PC-9 (cell line): ENCODE results near the gene AMZ1. TPM values are rescaled to one million over a fixed set of nuclear protein-coding genes. Genes with fewer than 3 reads are reported as not detected.

Source experiments
- BruUV-seq: library from RNA; stranded (reverse); fragments of 400-500 nt; replicated peaks from 2 replicates; lab custom pipeline; 2021; lab: Mats Ljungman, UMichigan
- CTCF ChIA-PET: fragments of 300-600 bp; sonication (Branson Sonifier 250); formaldehyde crosslinking; loops from one replicate; lab custom pipeline; 2022; ENCODE audit warnings: antibody characterized with exemption; lab: Charles Lee
- POLR2A ChIA-PET: fragments of 300-600 bp; sonication (Branson Sonifier 250); formaldehyde crosslinking; loops from one replicate; lab custom pipeline; 2022; ENCODE audit warnings: antibody characterized with exemption; ENCODE audit not compliant: unreplicated experiment; lab: Charles Lee
- DNase-seq, 2 experiments: peaks; one replicate each; pipeline versions ENCODE4 v3.0.0 to v3.0.0-alpha.2; 2015 to 2022; ENCODE audit warnings: mixed read lengths in 1 of 2
- H2AFZ ChIP-seq: fragments of 200-600 bp; sonication (generic); 2 replicates; pipeline ENCODE4 v1.8.1; 2017; ENCODE audit warnings: antibody characterized with exemption
- H3F3A ChIP-seq: fragments of 200-600 bp; sonication (generic); 2 replicates; pipeline ENCODE4 v1.8.1; 2017; ENCODE audit warnings: antibody characterized with exemption, mild to moderate bottlenecking, low read depth; ENCODE audit not compliant: insufficient read depth
- H3K27ac ChIP-seq: fragments of 200-600 bp; sonication (generic); 2 replicates; pipeline ENCODE4 v1.6.1; 2016; ENCODE audit warnings: mixed run types
- H3K27me3 ChIP-seq: fragments of 200-600 bp; sonication (generic); 2 replicates; pipeline ENCODE4 v1.6.1; 2016; ENCODE audit warnings: low read depth, mixed run types; ENCODE audit not compliant: insufficient read depth
- H3K36me3 ChIP-seq: fragments of 200-600 bp; sonication (generic); 2 replicates; pipeline ENCODE4 v1.6.1; 2016; ENCODE audit warnings: low read depth, mixed run types
- H3K4me1 ChIP-seq: fragments of 200-600 bp; sonication (generic); replicated peaks from 2 replicates; pipeline ENCODE4 v1.6.1; 2016; ENCODE audit warnings: mixed run types; ENCODE audit not compliant: insufficient read depth
- H3K4me2 ChIP-seq: fragments of 200-600 bp; sonication (generic); 2 replicates; pipeline ENCODE4 v1.6.1; 2017; ENCODE audit warnings: mixed run types
- H3K4me3 ChIP-seq: fragments of 200-600 bp; sonication (generic); 2 replicates; pipeline ENCODE4 v1.6.1; 2016; ENCODE audit warnings: mixed run types
- H3K79me2 ChIP-seq: fragments of 200-600 bp; sonication (generic); 2 replicates; pipeline ENCODE4 v1.6.1; 2017; ENCODE audit warnings: low read depth, mixed run types
- H3K9me2 ChIP-seq: fragments of 200-600 bp; sonication (generic); 2 replicates; pipeline ENCODE4 v1.8.1; 2017; ENCODE audit warnings: mild to moderate bottlenecking; ENCODE audit not compliant: insufficient read depth
- H3K9me3 ChIP-seq: fragments of 200-600 bp; sonication (generic); 2 replicates; pipeline ENCODE4 v1.8.1; 2016; ENCODE audit warnings: low read depth; ENCODE audit not compliant: insufficient read depth
- H4K20me1 ChIP-seq: fragments of 200-600 bp; sonication (generic); 2 replicates; pipeline ENCODE4 v1.8.1; 2017; ENCODE audit not compliant: insufficient read depth
- EZH2 ChIP-seq: fragments of 200-600 bp; sonication (generic); IDR thresholded peaks from 2 replicates; pipeline ENCODE4 v1.8.0; 2017; ENCODE audit warnings: antibody characterized with exemption, low read depth
- intact Hi-C: fragments of 100-400 bp; cut with micrococcal nuclease; formaldehyde crosslinking; loops from one replicate; pipeline ENCODE4 v1.10.0; 2022; ENCODE audit not compliant: unreplicated experiment
- total RNA-seq: library from RNA; stranded (reverse); gene quantifications from 2 replicates; pipeline ENCODE4 v1.2.3, GENCODE V29; 2021
- TF ChIP-seq, protein P1 (sequence below): fragments of 200-600 bp; sonication (generic); conservative IDR thresholded peaks from 2 replicates; pipeline ENCODE4 v1.6.1; 2017; ENCODE audit warnings: mixed run types, antibody characterized with exemption, mild to moderate bottlenecking, moderate library complexity

Gene AMZ1
- total RNA-seq, 1 experiment from 2014 or later = not detected

DNA sequence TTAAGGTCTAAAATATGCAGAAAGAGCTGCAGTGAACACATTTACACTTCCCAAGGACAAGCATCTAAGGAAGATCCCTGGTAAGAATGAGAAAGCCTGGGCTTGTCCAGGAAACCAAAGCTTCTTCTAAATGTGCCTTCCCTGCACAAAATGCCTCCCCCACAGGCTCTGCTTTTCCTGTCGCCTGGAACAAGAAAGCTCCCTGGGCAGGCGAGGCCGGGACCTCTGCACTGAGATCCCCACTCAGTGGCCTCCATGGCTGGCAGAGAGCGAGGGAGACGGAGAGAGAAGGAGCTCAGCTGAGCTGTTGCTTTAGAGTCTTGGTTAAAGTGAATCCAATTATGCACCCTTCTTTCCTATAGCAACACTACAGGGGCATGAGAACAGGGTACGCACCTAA, 75.6 kb downstream of the AMZ1 start:
- H3K27ac ChIP-seq = no peak overlapping the region
- DNase-seq = no peak
- no peaks in the 10 kb centered on the region for H3K9me2 ChIP-seq
- no peak overlapping the region for H3K4me3 ChIP-seq
- H4K20me1 ChIP-seq = no peaks in the 10 kb centered on the region
- TF ChIP-seq, protein P1, sequence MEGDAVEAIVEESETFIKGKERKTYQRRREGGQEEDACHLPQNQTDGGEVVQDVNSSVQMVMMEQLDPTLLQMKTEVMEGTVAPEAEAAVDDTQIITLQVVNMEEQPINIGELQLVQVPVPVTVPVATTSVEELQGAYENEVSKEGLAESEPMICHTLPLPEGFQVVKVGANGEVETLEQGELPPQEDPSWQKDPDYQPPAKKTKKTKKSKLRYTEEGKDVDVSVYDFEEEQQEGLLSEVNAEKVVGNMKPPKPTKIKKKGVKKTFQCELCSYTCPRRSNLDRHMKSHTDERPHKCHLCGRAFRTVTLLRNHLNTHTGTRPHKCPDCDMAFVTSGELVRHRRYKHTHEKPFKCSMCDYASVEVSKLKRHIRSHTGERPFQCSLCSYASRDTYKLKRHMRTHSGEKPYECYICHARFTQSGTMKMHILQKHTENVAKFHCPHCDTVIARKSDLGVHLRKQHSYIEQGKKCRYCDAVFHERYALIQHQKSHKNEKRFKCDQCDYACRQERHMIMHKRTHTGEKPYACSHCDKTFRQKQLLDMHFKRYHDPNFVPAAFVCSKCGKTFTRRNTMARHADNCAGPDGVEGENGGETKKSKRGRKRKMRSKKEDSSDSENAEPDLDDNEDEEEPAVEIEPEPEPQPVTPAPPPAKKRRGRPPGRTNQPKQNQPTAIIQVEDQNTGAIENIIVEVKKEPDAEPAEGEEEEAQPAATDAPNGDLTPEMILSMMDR = no peak
- TF ChIP-seq EZH2 = no peak
- no peaks in the 10 kb centered on the region for H3K9me3 ChIP-seq
- POLR2A ChIA-PET = no interaction called here
- BruUV-seq = no TSS peak
- no peak overlapping the region for H2AFZ ChIP-seq
- H3K4me1 ChIP-seq = peaks cover 27% of the 10 kb centered on the region
- CTCF ChIA-PET = interaction anchor here (0.6 kb wide), 2 partner anchors 100 to 910 kb away, joined by 3 read pairs; no protein-coding TSS in a partner anchor
- no peaks in the 10 kb centered on the region for H3K27me3 ChIP-seq
- H3K36me3 ChIP-seq = no peaks in the 10 kb centered on the region
- no peak overlapping the region for H3K4me2 ChIP-seq
- intact Hi-C loops = no loop called here
- H3F3A ChIP-seq = peaks cover 26% of the 10 kb centered on the region
- peaks cover 39% of the 10 kb centered on the region for H3K79me2 ChIP-seq

DNA sequence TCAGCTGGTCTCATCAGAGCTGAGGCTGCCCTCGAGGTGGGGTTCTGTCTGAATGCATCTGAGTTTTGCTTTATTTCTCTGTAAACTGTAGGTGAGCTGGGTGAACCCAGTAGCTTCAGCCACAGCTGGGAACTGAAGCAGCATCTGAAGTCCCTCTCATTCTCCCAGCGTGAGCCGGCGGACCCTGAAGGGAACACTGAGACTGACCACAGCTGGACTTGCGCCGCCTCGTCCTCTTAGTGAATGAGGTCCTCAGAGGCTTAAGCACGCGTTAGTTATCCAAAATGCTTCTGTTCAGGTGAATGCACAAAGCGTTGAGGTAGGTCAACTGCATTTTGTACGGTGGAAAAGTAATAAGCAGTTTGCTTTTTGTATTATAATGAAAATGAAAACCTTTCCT, 76.6 kb downstream of the AMZ1 start:
- BruUV-seq = no TSS peak
- ChIA-PET CTCF (no interaction called here), POLR2A (no interaction called here)
- H3K4me1 ChIP-seq = peaks cover 17% of the 10 kb centered on the region
- no peak for DNase-seq
- no peaks in the 10 kb centered on the region for H4K20me1 ChIP-seq
- H3K9me3 ChIP-seq = no peaks in the 10 kb centered on the region
- intact Hi-C loops = no loop called here
- no peaks in the 10 kb centered on the region for H3K27me3 ChIP-seq
- no peak overlapping the region for H2AFZ ChIP-seq
- peaks cover 16% of the 10 kb centered on the region for H3F3A ChIP-seq
- H3K9me2 ChIP-seq = no peaks in the 10 kb centered on the region
- H3K4me2 ChIP-seq = no peak overlapping the region
- TF ChIP-seq, protein P1 = no peak
- TF ChIP-seq EZH2 = no peak
- H3K27ac ChIP-seq = no peak overlapping the region
- no peak overlapping the region for H3K4me3 ChIP-seq
- peaks cover 7% of the 10 kb centered on the region; the same call in 1 of the 2 replicates for H3K36me3 ChIP-seq
- H3K79me2 ChIP-seq = peaks cover 43% of the 10 kb centered on the region

Other genes with a start within 250 kb of the AMZ1 start
- gene GRIFIN, start 211.8 kb upstream of the AMZ1 start, total RNA-seq = not detected in 2 replicates
- gene LFNG, start 168.4 kb upstream of the AMZ1 start, total RNA-seq = 21.3 and 24.7 TPM in 2 replicates
- gene BRAT1, start 132.7 kb upstream of the AMZ1 start, total RNA-seq = 53.9 and 57.7 TPM in 2 replicates
- 28.3 and 35.8 TPM in 2 replicates for gene IQCE, start 129.2 kb upstream of the AMZ1 start, total RNA-seq
- gene TTYH3, start 56.2 kb upstream of the AMZ1 start, total RNA-seq = 109 and 114 TPM in 2 replicates
- 50.8 and 51.7 TPM in 2 replicates for gene GNA12, start 156.1 kb downstream of the AMZ1 start, total RNA-seq